Thyroid gland (tissue), 4 donors: ENCODE data around the gene TRIM37. TPM values are rescaled to one million over a fixed set of nuclear protein-coding genes. Genes with fewer than 3 reads are reported as not detected.

Experiments
- DNase-seq, 2 donors: peaks; one replicate each; pipeline ENCODE4 v3.0.0-alpha.2; 2019
- H3K27ac ChIP-seq, 3 donors: fragments of 200-600 bp; sonication (generic); 1 replicate in 2 of 3; 2 replicates in 1 of 3; pipeline ENCODE4 v1.5.1; 2016 to 2019; ENCODE audit warnings: mild to moderate bottlenecking in 1 of 3, moderate library complexity in 1 of 3
- H3K27me3 ChIP-seq: fragments of 200-600 bp; sonication (generic); one replicate; pipeline ENCODE4 v1.5.1; 2019
- H3K36me3 ChIP-seq, 2 donors: fragments of 200-600 bp; sonication (generic); one replicate each; pipeline ENCODE4 v1.5.1; 2016 to 2019
- H3K4me1 ChIP-seq, 2 donors: fragments of 200-600 bp; sonication (generic); one replicate each; pipeline ENCODE4 v1.5.1; 2017 to 2019
- H3K4me3 ChIP-seq, 3 donors: fragments of 200-600 bp; sonication (generic); replicated peaks in 1 of 3; 1 replicate in 2 of 3; 2 replicates in 1 of 3; pipeline ENCODE4 v1.5.1; 2016; ENCODE audit warnings: mild to moderate bottlenecking in 1 of 3
- H3K9me3 ChIP-seq: fragments of 200-600 bp; sonication (generic); one replicate; pipeline ENCODE4 v1.5.1; 2017
- POLR2A ChIP-seq, 2 donors: fragments of 450-650 bp; IDR thresholded peaks; one replicate each; pipeline ENCODE4 v1.6.1; 2017; ENCODE audit warnings: antibody characterized with exemption in 2 of 2, mild to moderate bottlenecking in 2 of 2, moderate library complexity in 1 of 2
- WGBS, 2 donors: methylation state at CpG; one replicate each; pipeline ENCODE4 v1.1.5; 2017; 5-methylcytosine and 5-hydroxymethylcytosine counted together
- intact Hi-C: fragments of 100-400 bp; cut with DNase I; formaldehyde crosslinking; loops from one replicate; pipeline ENCODE4 v1.15.1; 2023
- total RNA-seq, 4 donors: library from RNA; depleted of rRNA; stranded (reverse); fragments of >200 nt; gene quantifications; one replicate each; pipeline ENCODE4 v1.2.3, GENCODE V29; 2016
- TF ChIP-seq, protein P1 (sequence below), 6 experiments: fragments of 200-600 bp in 3 of 6; fragments of 450-650 bp in 3 of 6; sonication (generic) in 3 of 6; IDR thresholded peaks; one replicate each; pipeline ENCODE4 v1.5.1; 2016 to 2019; ENCODE audit warnings: antibody characterized with exemption in 6 of 6, mild to moderate bottlenecking in 2 of 6, inconsistent platforms in 1 of 6, moderate library complexity in 1 of 6

TRIM37 gene
- total RNA-seq, 4 donors from 2014 or later = 30.2 to 46.8 (median 34.2) TPM

DNA sequence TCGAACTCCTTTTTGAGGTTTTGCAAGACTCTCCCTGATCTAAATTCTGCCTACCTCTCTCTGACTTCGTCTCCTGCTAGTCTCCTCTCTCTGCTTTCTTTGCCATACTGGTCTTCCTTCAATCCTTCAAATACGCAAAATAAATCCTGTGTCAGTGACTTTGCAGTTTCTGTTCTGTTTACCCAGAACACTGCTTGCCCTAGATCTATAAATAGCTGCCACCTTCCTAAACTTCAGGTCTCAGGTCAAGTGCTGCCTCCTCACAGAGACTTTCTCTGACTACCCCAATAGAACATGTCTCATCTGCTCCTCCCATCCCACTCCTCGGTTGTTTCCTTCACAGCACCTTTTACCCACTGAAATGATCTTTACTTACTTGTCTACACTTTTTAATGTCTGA is 78.9 kb downstream of the TRIM37 start:
- no peak for DNase-seq
- no peak overlapping the region for H3K27ac ChIP-seq
- 91 to 93% methylated on average over 4 of the region's 4 CpGs for WGBS, 2 donors
- H3K36me3 ChIP-seq = peaks cover 0 to 8% of the 10 kb centered on the region in 2 donors
- no peaks in the 10 kb centered on the region for H3K27me3 ChIP-seq
- no peaks in the 10 kb centered on the region for H3K4me1 ChIP-seq
- intact Hi-C loops = no loop called here
- no peak overlapping the region for H3K4me3 ChIP-seq
- no peaks in the 10 kb centered on the region for H3K9me3 ChIP-seq
- no peak for TF ChIP-seq POLR2A (IDR thresholded peaks at IDR 0.05)
- TF ChIP-seq, protein P1, sequence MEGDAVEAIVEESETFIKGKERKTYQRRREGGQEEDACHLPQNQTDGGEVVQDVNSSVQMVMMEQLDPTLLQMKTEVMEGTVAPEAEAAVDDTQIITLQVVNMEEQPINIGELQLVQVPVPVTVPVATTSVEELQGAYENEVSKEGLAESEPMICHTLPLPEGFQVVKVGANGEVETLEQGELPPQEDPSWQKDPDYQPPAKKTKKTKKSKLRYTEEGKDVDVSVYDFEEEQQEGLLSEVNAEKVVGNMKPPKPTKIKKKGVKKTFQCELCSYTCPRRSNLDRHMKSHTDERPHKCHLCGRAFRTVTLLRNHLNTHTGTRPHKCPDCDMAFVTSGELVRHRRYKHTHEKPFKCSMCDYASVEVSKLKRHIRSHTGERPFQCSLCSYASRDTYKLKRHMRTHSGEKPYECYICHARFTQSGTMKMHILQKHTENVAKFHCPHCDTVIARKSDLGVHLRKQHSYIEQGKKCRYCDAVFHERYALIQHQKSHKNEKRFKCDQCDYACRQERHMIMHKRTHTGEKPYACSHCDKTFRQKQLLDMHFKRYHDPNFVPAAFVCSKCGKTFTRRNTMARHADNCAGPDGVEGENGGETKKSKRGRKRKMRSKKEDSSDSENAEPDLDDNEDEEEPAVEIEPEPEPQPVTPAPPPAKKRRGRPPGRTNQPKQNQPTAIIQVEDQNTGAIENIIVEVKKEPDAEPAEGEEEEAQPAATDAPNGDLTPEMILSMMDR (IDR thresholded peaks at IDR 0.05) = no peak

DNA sequence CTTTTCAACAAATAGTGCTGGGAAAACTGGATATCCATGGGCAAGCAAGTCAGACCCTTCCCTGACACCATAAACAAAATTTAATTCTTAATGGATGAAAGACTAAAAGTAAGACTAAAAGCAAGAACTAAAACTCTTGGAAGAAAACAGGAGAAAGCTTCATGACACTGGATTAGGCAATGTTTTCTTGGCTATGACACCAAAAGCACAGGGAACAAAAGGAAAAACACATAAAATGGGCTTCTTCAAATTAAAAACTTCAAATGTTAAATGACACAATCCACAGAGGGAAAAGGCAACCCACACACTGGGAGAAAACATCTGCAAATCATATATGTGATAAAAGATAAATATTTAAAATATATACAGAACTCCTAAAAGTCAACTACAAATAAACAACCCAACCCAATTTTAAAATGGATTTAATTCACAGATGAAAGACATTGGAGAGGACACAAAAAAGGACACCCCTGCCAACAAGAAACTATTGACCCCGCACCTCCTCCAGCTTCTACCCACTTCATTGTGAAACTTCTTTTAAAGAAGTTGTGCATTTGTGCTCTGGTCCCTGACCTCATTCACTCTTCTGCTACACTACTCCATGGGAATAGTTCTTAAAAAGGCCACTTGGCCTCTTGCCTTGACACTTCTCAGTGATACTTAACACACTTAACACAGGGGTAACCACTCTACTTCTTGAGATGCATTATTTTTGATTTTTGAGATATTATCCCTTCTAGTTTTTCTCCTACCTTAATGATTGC is 80.3 kb downstream of the TRIM37 start:
- Histone ChIP-seq H3K27ac (no peak overlapping the region), H3K27me3 (no peaks in the 10 kb centered on the region), H3K36me3 (peaks cover 0 to 8% of the 10 kb centered on the region in 2 donors), H3K4me3 (no peak overlapping the region), H3K9me3 (no peaks in the 10 kb centered on the region), H3K4me1 (no peaks in the 10 kb centered on the region)
- TF ChIP-seq POLR2A (IDR thresholded peaks at IDR 0.05) = no peak
- TF ChIP-seq, protein P1 (IDR thresholded peaks at IDR 0.05) = no peak
- intact Hi-C loops = no loop called here
- 33 to 35% methylated on average over 1 of the region's 1 CpG for WGBS, 2 donors
- DNase-seq = peak; percentile 4 to 17

GRCh38 chr17:59024916-59025315 is 81.8 kb downstream of the TRIM37 start:
- no peak for DNase-seq
- Histone ChIP-seq H3K4me3 (no peak overlapping the region), H3K9me3 (no peaks in the 10 kb centered on the region), H3K4me1 (no peaks in the 10 kb centered on the region), H3K27ac (no peak overlapping the region), H3K36me3 (peaks cover 0 to 8% of the 10 kb centered on the region in 2 donors), H3K27me3 (no peaks in the 10 kb centered on the region)
- WGBS, 2 donors = 96 to 99% methylated on average over 2 of the region's 2 CpGs
- intact Hi-C loops = no loop called here
- TF ChIP-seq, protein P1 (IDR thresholded peaks at IDR 0.05) = no peak
- no peak for TF ChIP-seq POLR2A (IDR thresholded peaks at IDR 0.05)

- peaks cover 0 to under 1% of the 10 kb centered on the region in 2 donors for H3K36me3 ChIP-seq
Measured at GRCh38 chr17:59018019-59018418, 88.7 kb downstream of the TRIM37 start.

GRCh38 chr17:59011975-59012374 is 94.7 kb downstream of the TRIM37 start:
- Histone ChIP-seq H3K27me3 (no peaks in the 10 kb centered on the region), H3K36me3 (peaks cover 0 to 7% of the 10 kb centered on the region in 2 donors), H3K4me3 (no peak overlapping the region), H3K27ac (no peak overlapping the region), H3K4me1 (no peaks in the 10 kb centered on the region), H3K9me3 (no peaks in the 10 kb centered on the region)
- 96% methylated on average over 2 of the region's 2 CpGs for WGBS, 2 donors
- intact Hi-C loops = no loop called here
- TF ChIP-seq POLR2A (IDR thresholded peaks at IDR 0.05) = no peak
- TF ChIP-seq, protein P1 (IDR thresholded peaks at IDR 0.05) = no peak
- DNase-seq = no peak

More at GRCh38 chr17:59018019-59018418, 88.7 kb downstream of the TRIM37 start:
- H3K9me3 ChIP-seq = no peaks in the 10 kb centered on the region
- H3K4me3 ChIP-seq = no peak overlapping the region
- H3K27me3 ChIP-seq = no peaks in the 10 kb centered on the region
- no peak for TF ChIP-seq POLR2A (IDR thresholded peaks at IDR 0.05)
- TF ChIP-seq, protein P1 (IDR thresholded peaks at IDR 0.05) = no peak
- H3K27ac ChIP-seq = no peak overlapping the region
- no peaks in the 10 kb centered on the region for H3K4me1 ChIP-seq
- no peak for DNase-seq
- WGBS, 2 donors = 82 to 91% methylated on average over 1 of the region's 1 CpG
- intact Hi-C loops = no loop called here
